Stimulated activated CD8-positive, alpha-beta memory T cell treated with anti-CD3 and anti-CD28 coated beads, Interleukin-7, amount 100 ng/mL, for 24 hours (primary cell): ENCODE results near the gene HOXA4.

Experiments
- DNase-seq: peaks from one replicate; pipeline ENCODE4 v3.0.0-alpha.2; 2020; ENCODE audit warnings: low read depth

The HOXA4 gene

DNA sequence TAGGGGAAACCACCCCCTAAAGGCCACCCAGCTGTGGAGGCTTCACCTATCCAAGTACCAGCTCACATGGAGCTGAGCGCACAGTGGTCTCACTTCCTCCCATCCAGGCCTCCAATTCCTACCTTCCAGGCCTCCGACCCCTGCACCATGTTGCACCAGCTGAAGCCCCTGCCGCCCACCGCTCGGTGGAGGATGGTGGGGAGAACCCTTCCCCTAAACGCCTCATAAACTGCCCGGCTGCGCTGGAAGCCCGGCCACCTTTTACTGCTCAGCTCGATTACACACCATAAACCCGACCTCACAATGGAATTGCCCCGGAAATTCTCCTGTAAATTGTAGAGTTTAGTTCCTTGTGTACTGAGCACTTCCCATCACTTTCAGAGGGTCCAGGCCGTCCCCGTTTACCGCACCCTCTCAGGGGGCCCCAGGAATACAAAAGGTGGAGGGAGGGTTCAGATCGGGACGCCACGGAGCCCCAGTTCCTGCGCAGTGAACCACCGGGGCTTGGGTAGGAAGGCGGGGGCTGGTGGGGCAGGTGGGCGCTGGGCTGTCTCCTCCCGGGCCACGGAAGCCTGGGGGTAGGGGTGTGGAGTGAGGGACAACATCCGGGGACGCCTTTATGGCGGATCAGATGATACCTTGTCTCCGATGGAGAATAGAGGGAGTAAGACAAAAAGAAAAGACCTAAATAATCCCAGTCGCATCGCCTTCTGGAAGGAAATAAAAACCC is 27.3 kb upstream of the HOXA4 start:
- no peak for DNase-seq

DNA sequence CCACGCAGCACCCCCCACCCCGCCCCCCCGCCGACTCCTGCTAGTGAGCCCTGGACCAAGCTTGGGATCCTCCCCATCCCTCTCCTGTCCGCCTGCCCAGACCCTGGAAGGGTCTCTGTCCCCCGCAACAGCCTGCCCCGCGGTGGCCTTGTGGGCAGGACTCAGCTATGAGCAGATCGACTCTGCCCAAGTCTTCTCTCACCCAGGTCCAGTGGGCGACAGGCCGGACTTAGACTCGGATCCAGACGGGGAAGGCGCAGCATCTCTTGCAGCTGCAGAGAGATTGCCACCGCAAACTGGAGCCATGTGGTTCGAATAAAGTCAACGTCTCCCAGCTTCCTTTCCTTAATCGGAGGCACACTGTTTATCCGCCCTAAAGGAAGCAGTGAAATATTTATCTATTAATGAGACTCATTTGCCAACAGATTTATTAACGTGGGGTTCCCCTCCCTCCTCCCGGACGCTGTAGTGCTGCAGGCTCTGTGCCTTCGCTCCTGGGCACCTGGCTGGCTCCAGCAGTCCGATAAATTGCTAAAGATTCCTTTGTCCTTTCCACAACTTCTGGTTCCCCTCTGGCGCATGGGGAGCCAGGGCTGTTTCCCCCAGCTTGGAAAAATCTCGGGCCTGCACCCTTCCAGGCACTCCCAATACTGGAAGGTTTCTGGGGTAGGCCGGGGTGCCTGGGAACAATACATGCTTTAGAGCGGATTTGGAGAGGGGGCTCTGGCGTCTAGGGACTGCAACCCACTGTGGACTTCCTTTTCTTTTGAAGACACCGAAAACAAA is 26.6 kb upstream of the HOXA4 start:
- no peak for DNase-seq

DNA sequence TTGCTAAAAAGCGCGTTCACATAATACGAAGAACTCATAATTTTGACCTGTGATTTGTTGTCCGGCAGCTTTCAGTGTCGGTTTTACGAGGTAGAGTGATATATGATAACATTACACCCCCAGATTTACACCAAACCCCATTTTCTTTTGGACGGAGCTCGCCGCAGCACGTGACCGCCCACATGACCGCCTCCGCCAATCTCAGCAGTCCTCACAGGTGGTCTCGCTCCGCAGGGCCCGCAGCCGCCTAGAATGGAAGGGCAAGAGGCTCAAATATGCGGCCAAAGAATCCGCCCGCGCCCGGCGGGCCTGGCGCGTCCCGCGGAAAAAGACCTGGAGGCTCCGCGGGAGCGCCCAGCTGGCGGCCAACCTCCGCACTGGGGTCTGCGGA is 25.9 kb upstream of the HOXA4 start, which contains the start of gene HOXA7:
HOXA7 (minus strand) TSS at position 168 of the 391 bp plus-strand sequence; CDS start at position 38, 130 bp downstream.
- DNase-seq = no peak

DNA sequence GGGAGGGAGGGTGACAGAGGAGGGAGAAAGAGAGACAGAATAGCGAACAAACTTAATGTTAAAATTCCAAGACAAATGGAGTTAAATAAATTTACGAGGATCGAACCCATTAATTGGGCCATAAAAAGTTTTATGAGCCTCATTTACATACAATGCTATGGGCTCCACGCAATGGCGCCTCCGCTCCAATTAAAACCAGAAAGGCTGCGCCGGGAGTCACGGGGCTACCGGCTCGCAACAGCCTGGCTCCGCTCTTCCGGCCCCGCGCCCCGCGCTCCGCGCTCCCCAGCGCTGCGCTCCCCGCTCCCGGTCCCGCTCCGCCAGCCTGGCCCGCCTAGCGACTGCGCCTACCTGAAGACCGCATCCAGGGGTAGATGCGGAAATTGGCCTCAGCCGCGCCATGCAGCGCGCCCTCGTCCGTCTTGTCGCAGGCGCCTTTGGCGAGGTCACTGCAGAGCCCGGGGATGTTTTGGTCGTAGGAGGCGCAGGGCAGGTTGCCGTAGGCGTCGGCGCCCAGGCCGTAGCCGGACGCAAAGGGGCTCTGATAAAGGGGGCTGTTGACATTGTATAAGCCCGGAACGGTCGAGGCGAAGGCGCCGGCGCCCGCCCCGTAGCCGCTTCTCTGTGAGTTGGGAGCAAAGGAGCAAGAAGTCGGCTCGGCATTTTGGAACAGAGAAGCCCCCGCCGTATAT is 25.4 kb upstream of the HOXA4 start:
- no peak for DNase-seq

DNA sequence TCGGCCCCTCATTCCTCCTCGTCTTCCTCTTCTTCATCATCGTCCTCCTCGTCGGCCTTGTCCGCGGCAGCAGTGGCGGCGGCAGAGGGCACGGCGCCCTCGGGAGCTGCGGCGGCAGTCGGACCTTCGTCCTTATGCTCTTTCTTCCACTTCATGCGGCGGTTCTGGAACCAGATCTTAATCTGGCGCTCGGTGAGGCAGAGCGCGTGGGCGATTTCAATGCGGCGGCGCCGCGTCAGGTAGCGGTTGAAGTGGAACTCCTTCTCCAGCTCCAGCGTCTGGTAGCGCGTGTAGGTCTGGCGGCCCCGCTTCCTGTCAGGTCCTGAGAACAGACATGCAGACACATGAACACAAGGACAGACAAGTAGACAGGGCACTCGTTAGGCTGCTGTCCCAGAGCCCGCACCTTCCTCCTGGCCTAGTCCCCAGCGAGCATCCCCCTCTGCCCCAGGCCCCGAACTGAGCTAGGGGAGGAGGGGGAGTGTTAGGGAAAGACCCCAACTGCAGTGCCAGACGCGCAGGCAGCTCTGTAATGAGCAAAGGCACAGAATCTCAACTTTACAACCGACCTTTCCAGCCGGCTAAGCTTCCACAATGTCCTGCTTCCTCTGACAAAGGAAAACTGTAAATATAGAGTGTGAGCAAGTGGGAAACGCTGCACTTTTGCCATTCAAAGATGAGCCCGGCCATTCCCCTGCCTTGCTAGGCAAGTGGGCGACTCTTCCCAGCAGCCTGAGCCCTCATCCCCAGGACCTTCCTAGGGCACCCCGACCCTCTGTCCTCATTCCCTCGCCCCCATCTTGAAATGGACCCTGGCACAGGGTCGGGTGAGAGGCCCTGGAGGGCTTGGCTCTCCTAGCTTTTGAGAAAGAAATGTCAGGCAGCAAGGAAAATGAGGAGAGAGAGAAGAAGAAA is 24.6 kb upstream of the HOXA4 start:
- DNase-seq = no peak

DNA sequence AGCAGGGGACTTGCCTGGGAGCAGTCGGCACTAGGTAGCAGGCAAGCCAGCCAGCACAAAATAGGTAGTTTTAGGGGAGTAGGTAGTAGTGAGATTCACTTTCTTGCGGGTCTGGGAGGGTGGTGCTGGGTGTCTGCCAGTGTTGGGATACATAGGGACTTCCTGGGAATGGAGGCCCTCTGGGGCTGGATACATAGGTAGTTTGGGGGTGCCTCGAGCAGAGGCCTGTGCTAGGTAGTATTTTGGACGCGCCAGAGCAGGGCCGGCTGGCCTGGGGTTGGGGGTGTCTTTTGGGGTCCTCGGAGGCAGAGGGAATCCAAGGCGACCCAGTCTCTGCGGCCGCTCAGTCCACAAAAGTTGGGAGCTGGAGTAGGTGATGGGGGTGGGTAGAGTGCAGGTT is 23.8 kb upstream of the HOXA4 start:
- no peak for DNase-seq

DNA sequence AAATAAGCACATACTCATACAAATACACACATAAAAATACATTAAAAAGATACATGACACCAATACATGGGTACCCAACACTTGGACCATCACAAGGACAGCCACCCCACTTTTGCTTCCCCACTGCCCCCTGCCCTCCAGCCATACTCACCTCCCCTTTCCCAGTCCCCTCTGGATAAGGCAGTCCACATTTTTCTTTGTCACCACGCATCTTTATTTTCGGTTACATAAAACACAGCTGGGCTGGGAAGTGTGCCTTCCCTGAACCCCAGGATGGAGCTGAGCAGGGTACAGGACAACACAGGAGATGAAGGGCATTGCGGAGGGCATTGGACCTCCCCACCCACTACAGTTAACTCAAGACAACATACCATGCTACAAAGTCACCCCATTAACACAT is 23.0 kb upstream of the HOXA4 start:
- DNase-seq = no peak

DNA sequence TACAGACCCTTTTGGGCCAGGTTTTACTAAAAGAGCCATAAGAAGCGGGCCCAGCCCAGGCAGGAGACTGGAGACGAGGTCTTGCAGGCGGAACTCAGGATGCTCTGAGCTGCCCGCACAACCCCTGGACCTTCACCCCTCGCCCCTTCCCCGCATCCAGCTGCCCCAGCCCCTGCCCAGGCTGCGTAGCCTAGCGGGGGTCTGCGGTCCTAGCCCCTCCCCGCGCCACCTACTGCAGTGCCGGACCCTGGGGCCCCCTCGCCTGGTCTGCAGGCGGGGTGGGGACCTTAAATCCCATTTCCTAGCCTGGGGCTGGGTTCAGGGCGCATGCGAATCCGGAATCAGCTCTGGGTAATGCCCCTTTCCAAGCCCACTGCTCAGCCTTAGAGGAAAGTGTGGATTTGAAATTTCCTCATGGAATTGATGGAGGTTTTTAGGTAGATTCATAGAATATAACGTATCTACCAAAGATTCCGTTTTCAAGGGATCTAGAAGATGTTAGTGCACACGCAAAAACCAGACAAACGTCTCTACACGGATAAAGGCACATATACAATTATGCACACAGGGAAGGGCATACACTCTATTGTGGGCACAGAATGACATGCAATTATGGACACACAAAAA is 22.4 kb upstream of the HOXA4 start:
- no peak for DNase-seq

DNA sequence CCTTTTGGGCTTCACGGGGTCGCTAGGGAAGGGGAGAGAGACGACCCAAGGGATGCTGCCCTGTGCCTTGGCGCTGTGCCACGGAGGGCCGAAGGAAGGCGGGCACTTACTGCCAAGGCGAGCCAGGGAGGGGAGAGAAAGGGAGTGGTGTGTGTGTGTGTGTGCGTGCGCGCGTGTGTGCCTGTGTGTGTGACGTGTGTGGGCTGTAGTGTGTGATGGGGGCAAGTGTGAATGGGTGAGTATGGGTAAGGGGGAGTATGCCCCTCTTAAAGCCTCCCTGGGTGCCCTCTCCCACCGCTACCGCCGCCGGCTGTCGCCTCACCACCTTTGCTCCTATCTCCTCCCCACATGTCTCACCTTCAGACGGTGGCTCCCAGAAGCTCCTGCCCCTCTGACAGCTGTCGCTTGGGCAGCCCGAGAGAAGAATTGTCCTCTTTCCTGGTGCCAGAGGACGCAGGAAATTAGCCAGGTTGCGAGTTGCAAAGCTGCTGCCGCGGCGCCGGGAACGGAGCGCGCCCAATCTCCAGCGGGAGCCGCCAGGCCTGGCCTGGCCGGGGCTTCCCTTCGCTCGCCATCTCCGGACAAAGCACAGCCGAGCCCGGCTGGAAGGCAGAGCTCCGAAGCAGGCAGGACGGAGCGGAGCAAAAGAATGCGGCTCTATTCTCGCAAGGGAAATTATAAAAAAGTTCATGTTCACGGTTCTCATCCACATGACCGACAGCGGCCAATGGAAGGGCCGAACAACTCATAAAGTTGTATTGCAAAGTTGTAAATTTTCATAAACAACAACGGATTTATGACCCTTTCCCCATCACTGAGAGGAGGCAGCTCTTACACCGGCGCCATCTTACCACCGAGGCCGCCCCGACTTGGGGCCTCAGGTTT is 21.6 kb upstream of the HOXA4 start, which contains the start of gene HOXA3:
HOXA3 (minus strand) TSS at position 653 of the 885 bp plus-strand sequence. CDS start 41,943 bp downstream, outside the sequence.
- DNase-seq = no peak

DNA sequence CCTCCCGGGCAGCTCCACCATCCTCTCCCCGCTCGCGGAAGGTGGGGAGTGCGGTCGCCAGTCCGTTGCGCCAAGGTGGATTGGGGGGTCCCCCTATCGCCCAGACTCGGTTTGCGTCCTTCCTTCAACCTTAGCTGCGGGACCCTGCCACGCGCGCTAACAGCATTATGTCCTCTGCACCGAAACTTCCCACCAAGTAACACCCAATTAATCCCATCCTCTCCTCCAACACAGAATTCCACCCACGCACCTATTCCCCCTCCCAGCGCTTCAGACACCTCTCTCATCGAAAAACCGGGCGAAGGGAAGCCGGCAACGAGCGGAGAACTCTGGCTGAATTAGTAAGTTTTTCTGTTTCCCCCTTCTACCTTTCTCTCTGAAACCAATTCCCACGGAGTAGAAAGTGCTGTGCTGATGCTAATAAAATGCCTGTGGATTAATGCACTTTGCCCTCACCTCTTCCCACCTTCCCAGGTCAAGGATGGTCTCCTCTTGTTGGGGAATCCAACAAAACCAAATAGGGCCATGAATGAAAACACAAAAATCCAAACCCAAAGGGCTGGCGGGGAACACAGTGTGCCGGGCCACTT is 20.9 kb upstream of the HOXA4 start:
- no peak for DNase-seq

DNA sequence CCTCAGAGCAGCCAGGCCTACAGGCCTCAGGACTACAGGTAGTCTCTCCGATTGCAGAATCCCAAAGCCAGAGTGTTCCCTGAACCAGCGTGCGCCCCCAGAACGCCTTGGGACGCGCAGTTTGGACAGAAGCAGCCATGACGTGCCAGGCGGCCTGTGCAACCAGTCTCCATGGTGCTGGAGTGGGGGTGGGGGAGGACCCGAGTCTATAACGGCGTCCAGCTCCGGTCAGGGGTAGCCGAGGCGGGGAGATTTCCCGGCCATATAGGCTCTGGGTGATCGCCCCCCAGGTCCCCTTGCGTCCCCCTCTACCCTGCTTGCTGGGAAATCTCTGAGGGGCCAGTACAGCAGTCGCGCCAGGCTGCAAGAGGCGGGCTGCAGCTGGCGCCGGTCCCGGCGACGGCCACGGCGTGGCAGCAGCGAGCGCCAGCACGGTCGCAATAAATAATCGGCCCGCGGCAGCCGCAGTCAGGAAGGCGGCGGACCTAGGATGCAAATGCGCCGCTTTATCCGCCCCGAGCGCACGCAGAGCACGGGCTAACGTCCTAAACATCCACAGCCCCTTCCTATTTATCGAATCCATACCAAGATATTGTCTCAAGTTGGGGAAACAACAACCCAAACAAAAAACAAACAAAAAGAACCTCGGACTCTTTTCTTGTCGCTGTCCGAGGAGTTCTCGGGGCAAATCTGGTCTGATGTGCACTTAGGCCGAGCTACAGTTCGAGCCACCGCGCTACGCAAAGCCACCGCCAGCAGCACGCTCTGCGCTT is 20.2 kb upstream of the HOXA4 start:
- no peak for DNase-seq

DNA sequence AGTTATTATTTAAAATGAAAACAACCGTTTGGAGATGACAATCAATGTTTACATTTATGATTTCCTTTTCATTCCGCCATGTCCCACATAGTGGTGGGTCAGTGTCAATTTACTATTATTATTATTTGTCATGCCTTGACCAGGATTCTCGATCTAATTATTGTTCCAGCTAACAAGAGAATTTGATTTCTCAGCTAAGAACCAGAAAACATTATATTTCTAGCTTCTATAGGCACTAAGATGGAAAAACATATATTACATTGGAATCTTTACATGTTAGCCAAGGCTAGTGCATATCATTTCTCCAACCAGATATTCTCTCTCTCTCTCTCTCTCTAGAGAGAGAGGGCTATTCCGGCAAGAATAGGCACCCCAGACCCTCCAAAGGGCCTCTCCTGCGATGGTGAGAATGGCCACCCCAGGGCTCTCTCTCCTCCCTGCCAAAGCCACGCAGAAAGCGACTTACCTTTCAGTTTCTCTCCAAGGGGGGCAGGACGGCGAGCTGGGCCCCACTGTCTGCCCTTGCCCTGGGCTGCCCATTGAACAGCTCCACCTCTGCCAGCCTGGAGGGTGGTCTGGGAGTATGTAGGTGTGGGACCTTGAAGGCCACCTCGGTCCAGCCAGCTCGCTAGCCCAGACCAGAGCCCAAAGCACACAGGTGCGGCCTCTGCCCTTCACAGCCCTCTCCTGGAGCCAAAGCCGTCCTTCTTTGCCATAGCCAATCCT is 19.4 kb upstream of the HOXA4 start:
- no peak for DNase-seq

DNA sequence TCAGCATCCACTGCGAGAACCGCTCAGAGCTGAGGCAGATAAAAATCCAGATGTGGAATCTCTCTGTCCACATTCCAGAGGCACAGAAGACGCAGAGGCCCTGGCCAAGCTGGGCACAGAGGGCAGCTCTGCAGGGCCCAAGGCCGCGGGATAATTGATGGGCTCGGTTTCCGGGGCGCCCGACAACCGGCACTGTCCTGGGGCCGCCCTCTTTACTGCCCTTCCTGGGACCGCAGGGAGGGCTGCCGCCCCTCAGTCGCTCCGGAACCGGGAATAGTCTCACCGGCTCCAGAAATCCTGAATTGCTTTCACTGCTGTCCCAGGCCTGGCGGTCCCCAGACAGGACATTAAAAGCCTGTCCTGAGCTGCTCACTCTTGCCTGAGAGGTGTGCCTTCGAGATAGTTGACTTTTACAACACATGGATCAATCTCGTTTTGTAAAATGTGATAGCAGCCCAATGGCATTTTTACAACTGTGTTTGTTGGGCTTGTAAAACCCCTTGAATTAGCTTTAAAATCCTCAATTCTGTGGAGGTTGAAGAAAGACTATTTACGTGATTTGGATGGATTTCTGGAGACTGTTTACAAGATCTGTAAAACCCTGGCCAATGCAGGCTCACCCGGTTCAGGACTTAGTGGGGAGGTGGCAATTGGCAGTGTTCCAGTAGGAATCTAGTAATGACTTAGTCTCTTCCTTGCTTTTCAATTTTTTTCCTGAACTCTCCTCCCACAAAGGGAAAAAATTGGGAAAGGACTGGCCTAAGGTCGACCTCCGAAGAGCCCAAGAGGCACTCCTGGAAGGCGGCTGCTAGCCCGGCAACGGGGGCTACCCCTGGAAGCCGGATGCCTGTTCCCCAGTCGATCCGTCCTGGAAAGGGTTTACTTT is 18.4 kb upstream of the HOXA4 start:
- no peak for DNase-seq

DNA sequence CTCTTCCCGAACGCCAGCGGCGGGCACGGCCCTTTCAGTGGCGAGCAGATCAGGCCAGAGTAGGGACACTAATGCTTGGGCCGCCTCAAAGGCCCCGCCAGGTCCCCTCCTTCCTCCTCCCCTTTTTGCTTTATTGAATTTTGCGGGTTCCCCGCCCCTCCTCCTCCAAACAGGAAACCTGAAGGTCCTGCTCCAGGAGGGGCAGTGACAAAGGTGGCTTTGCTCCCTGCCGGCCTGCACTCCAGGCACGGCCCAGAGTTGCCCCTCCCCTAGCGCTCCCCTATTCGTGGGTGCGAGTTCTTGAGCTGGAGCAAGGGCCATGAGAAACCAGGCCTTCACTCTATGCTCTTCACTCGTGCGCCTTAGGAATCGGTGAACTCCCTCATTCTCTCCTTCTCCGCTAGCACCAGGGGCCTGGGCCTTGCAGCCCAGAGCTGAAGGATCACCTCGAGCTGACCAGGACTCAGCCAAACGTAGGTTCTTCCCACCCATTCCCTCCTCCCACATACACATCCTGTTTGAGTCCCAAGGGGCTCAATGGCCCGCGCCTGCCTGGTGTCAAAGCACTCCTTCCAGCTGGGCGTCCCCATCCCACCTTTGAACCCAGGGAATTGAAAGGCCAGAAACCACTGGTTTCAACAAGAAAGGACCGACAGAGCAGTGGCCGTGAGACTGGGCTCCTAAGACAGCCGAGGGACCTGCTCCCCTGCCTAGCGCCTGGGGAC is 17.6 kb upstream of the HOXA4 start:
- no peak for DNase-seq

DNA sequence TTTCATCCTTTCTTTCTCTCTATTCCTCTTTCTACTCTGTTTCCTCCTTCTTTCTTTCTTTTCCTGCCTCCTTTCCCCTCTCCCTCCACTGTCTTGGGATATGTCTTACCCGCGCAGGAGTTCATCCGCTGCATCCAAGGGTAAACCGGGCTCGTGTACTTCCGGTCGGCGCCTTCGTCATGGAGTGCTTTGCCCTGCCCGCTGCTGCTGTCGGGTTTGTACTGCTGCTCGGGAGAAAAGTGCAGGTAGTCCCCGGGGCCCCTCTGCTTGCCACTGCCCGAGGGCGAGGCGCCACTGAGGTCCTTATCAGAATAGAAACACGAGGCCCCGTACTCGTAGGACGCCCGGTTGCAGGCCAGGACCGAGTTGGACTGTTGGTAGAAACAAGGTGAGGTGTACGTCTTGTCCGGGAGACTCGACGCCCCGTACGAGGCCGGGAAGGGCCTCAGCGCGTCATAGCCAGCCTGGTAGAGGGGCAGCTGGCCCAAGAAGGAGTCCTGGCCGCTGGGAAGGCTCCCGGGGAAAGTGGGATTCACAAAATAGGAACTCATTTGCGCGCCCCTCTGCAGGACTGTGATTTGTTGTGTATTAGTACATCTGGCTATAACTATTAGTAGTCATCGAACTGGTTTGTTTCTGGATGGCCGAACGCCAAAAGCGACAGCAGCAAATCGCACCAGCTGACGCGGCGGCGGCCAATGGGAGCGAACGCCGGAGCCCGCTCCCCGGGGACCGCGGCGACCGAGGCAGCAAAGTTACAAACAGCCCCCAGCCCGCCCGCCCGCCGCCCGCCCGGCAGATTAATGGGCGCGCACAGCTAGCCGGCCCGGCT is 16.9 kb upstream of the HOXA4 start, which contains the start of gene HOXA6:
HOXA6 (minus strand) TSS at position 576 of the 832 bp plus-strand sequence; CDS start at position 551, 25 bp downstream.
- no peak for DNase-seq
